ENCODE data around the gene NKX2-2.

Gene NKX2-2

GRCh38 chr20:21513881-21514540 lies at the start of gene NKX2-2:
Gene NKX2-2, minus strand, starts transcription at chr20:21514064. Its CDS starts 395 bp downstream, at chr20:21513669.
- H3K27me3 ChIP-seq (ENCODE audit: insufficient read depth, low read length): peaks cover 70% of the 10 kb centered on the region
- H3K9me3 ChIP-seq (ENCODE audit: low read length): no peaks in the 10 kb centered on the region
- peak within 1 kb of the TSS; percentile 36 for H3K4me3 ChIP-seq (ENCODE audit: low read length)
- H3K36me3 ChIP-seq (ENCODE audit: insufficient read depth, low read length): no peaks in the 10 kb centered on the region
- no peak within 1 kb of the TSS for H2AFZ ChIP-seq (ENCODE audit: low read depth, low read length)
- peaks cover 46% of the 10 kb centered on the region for H3K4me1 ChIP-seq (ENCODE audit: insufficient read depth, low read length)

DNA sequence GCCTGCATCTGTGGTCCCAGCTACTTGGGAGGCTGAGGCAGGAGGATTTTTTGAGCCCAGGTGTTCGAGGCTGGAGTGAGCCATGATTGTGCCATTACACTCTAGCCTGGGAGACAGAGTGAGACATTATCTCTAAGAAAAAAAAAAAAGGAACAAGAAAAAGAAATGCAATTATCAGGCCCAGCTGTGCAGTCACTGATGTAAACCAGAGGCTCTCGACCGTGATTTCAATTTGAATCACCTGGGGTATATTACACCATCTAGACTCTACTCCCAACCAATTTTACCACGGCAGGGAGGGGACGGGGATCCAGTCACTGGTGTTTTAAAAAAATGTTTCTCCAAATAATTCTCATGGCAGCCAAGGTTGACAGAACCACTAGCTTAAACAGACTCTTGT lies 48.8 kb upstream of the NKX2-2 start:
- Histone ChIP-seq H3K27me3 (ENCODE audit: insufficient read depth, low read length) (no peaks in the 10 kb centered on the region), H2AFZ (ENCODE audit: low read depth, low read length) (no peak overlapping the region), H3K4me3 (ENCODE audit: low read length) (no peak overlapping the region)

GRCh38 chr20:21559305-21559704 lies 45.4 kb upstream of the NKX2-2 start:
- Histone ChIP-seq H3K27me3 (ENCODE audit: insufficient read depth, low read length) (peaks cover 2% of the 10 kb centered on the region), H3K4me3 (ENCODE audit: low read length) (no peak overlapping the region), H3K9me3 (ENCODE audit: low read length) (no peaks in the 10 kb centered on the region), H3K36me3 (ENCODE audit: insufficient read depth, low read length) (no peaks in the 10 kb centered on the region), H2AFZ (ENCODE audit: low read depth, low read length) (no peak overlapping the region), H3K4me1 (ENCODE audit: insufficient read depth, low read length) (peaks cover 7% of the 10 kb centered on the region)

More for the DNA sequence above, 48.8 kb upstream of the NKX2-2 start:
- Histone ChIP-seq H3K4me1 (ENCODE audit: insufficient read depth, low read length) (no peaks in the 10 kb centered on the region), H3K36me3 (ENCODE audit: insufficient read depth, low read length) (no peaks in the 10 kb centered on the region), H3K9me3 (ENCODE audit: low read length) (no peaks in the 10 kb centered on the region)

- Histone ChIP-seq H3K9me3 (ENCODE audit: low read length) (no peaks in the 10 kb centered on the region), H2AFZ (ENCODE audit: low read depth, low read length) (no peak overlapping the region), H3K4me1 (ENCODE audit: insufficient read depth, low read length) (peaks cover 11% of the 10 kb centered on the region), H3K4me3 (ENCODE audit: low read length) (no peak overlapping the region), H3K36me3 (ENCODE audit: insufficient read depth, low read length) (no peaks in the 10 kb centered on the region), H3K27me3 (ENCODE audit: insufficient read depth, low read length) (peaks cover 7% of the 10 kb centered on the region)
These were observed 43.6 kb upstream of the NKX2-2 start for GRCh38 chr20:21557241-21558020.

DNA sequence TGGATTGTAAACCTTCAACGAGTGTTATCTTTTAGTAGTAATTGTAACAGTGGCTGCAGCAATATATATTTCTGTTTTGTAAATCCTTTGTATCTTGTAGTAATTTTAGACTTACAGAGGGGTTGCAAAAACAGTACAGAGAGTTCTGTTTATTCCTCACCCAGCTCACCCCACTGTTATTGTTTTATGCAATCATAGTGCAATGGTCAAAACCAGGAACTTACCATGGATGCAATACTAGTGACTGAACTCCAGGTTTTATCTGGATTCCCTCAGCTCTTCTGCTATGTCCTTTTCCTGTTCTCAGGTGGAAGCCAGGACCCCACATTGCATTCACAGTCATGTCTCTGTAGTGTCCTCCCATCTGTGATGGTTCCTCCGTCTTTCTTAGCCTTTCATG lies 42.5 kb upstream of the NKX2-2 start:
- Histone ChIP-seq H3K27me3 (ENCODE audit: insufficient read depth, low read length) (peaks cover 7% of the 10 kb centered on the region), H3K36me3 (ENCODE audit: insufficient read depth, low read length) (no peaks in the 10 kb centered on the region), H2AFZ (ENCODE audit: low read depth, low read length) (no peak overlapping the region), H3K4me1 (ENCODE audit: insufficient read depth, low read length) (peaks cover 11% of the 10 kb centered on the region), H3K4me3 (ENCODE audit: low read length) (no peak overlapping the region), H3K9me3 (ENCODE audit: low read length) (no peaks in the 10 kb centered on the region)

DNA sequence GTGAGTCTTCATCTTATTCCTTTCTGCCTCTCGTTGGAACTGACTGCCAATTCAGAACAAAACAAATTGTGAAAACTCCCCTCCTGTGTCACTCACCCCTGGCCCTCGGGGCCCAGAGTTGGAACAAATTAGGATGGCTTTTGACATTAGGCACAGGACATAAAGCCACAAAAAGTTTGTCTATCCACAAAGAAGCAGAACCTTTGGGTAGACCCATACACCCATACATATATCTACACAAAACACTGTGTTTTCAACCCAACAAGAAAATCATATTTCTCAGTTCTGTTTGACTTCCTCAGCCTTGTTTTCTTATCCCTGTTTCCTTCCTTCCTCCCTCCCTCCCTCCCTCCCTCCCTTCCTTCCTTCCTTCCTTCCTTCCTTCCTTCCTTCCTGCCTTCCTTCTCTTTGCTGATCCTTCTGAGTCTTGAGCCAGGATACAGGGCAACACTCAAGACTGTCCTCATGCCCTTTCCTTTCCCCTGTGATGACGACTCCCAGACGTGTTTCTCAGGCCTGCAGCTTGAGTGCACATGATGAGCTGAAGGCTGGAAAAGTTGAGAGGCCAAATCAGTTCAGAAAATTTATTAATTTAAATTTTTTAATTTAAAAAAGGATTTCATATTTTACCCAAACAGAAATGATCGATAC lies 41.7 kb upstream of the NKX2-2 start:
- Histone ChIP-seq H3K9me3 (ENCODE audit: low read length) (no peaks in the 10 kb centered on the region), H3K4me3 (ENCODE audit: low read length) (no peak overlapping the region), H3K36me3 (ENCODE audit: insufficient read depth, low read length) (no peaks in the 10 kb centered on the region), H3K27me3 (ENCODE audit: insufficient read depth, low read length) (peaks cover 7% of the 10 kb centered on the region), H2AFZ (ENCODE audit: low read depth, low read length) (no peak overlapping the region), H3K4me1 (ENCODE audit: insufficient read depth, low read length) (peaks cover 11% of the 10 kb centered on the region)

- no peak overlapping the region for H3K4me3 ChIP-seq (ENCODE audit: low read length)
- peaks cover 7% of the 10 kb centered on the region for H3K27me3 ChIP-seq (ENCODE audit: insufficient read depth, low read length)
- H3K4me1 ChIP-seq (ENCODE audit: insufficient read depth, low read length): peaks cover 11% of the 10 kb centered on the region
- no peaks in the 10 kb centered on the region for H3K36me3 ChIP-seq (ENCODE audit: insufficient read depth, low read length)
- no peak overlapping the region for H2AFZ ChIP-seq (ENCODE audit: low read depth, low read length)
- H3K9me3 ChIP-seq (ENCODE audit: low read length): no peaks in the 10 kb centered on the region
These were observed 41.1 kb upstream of the NKX2-2 start for GRCh38 chr20:21554985-21555384.

- Histone ChIP-seq H3K36me3 (ENCODE audit: insufficient read depth, low read length) (no peaks in the 10 kb centered on the region), H3K27me3 (ENCODE audit: insufficient read depth, low read length) (peaks cover 9% of the 10 kb centered on the region), H3K9me3 (ENCODE audit: low read length) (no peaks in the 10 kb centered on the region), H3K4me1 (ENCODE audit: insufficient read depth, low read length) (peaks cover 11% of the 10 kb centered on the region), H3K4me3 (ENCODE audit: low read length) (no peak overlapping the region), H2AFZ (ENCODE audit: low read depth, low read length) (no peak overlapping the region)
These were observed 40.6 kb upstream of the NKX2-2 start for GRCh38 chr20:21554376-21554890.

GRCh38 chr20:21550587-21550986 lies 36.7 kb upstream of the NKX2-2 start:
- Histone ChIP-seq H3K9me3 (ENCODE audit: low read length) (no peaks in the 10 kb centered on the region), H2AFZ (ENCODE audit: low read depth, low read length) (no peak overlapping the region), H3K4me3 (ENCODE audit: low read length) (no peak overlapping the region), H3K4me1 (ENCODE audit: insufficient read depth, low read length) (peaks cover 11% of the 10 kb centered on the region), H3K27me3 (ENCODE audit: insufficient read depth, low read length) (peaks cover 9% of the 10 kb centered on the region), H3K36me3 (ENCODE audit: insufficient read depth, low read length) (no peaks in the 10 kb centered on the region)

- Histone ChIP-seq H3K36me3 (ENCODE audit: insufficient read depth, low read length) (no peaks in the 10 kb centered on the region), H3K9me3 (ENCODE audit: low read length) (no peaks in the 10 kb centered on the region)
These were observed 34.6 kb upstream of the NKX2-2 start for GRCh38 chr20:21548390-21549035.

GRCh38 chr20:21546355-21546754 lies 32.5 kb upstream of the NKX2-2 start:
- H3K9me3 ChIP-seq (ENCODE audit: low read length): no peaks in the 10 kb centered on the region
- H2AFZ ChIP-seq (ENCODE audit: low read depth, low read length): no peak overlapping the region
- H3K4me1 ChIP-seq (ENCODE audit: insufficient read depth, low read length): no peaks in the 10 kb centered on the region
- H3K4me3 ChIP-seq (ENCODE audit: low read length): no peak overlapping the region
- peaks cover 6% of the 10 kb centered on the region for H3K27me3 ChIP-seq (ENCODE audit: insufficient read depth, low read length)
- H3K36me3 ChIP-seq (ENCODE audit: insufficient read depth, low read length): no peaks in the 10 kb centered on the region

More at GRCh38 chr20:21548390-21549035, 34.6 kb upstream of the NKX2-2 start:
- H3K27me3 ChIP-seq (ENCODE audit: insufficient read depth, low read length): peaks cover 7% of the 10 kb centered on the region
- no peak overlapping the region for H3K4me3 ChIP-seq (ENCODE audit: low read length)
- H3K4me1 ChIP-seq (ENCODE audit: insufficient read depth, low read length): no peaks in the 10 kb centered on the region
- no peak overlapping the region for H2AFZ ChIP-seq (ENCODE audit: low read depth, low read length)

DNA sequence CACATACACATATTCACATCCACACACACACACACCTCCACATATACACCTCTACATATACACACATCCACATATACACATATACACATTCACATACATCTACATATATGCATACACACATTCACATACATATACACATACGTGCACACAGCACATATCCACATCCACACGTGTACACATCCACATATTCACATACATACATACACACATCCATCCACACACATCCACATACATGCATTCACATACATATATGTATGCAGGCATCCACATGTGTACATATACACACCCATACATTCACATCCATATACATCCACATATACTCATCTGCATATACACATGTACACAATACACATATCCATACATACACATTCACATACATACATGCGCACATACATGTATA lies 25.6 kb upstream of the NKX2-2 start:
- H3K36me3 ChIP-seq (ENCODE audit: insufficient read depth, low read length): no peaks in the 10 kb centered on the region
- H3K9me3 ChIP-seq (ENCODE audit: low read length): no peaks in the 10 kb centered on the region
- H3K4me3 ChIP-seq (ENCODE audit: low read length): no peak overlapping the region
- H3K27me3 ChIP-seq (ENCODE audit: insufficient read depth, low read length): peaks cover 17% of the 10 kb centered on the region
- no peaks in the 10 kb centered on the region for H3K4me1 ChIP-seq (ENCODE audit: insufficient read depth, low read length)
- H2AFZ ChIP-seq (ENCODE audit: low read depth, low read length): no peak overlapping the region

DNA sequence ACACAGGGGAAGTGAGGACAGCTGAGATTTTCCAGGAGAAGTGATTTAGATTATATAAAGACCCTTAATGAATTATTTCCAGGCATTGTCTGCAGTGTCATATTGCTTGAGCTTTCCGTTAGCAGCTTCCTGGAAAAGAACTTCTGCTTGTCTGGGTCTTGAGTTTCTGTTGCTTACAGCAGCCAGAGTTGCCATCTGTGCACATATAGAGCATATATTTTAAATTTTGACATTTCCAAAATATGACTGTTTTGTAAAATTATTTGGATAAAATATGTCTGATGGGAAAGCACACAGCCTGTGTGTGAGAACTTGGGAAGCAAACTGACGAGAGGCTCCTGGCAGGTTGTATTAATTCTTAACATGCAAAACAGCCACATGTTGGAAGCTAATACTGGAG lies 21.0 kb upstream of the NKX2-2 start:
- Histone ChIP-seq H3K27me3 (ENCODE audit: insufficient read depth, low read length) (peaks cover 16% of the 10 kb centered on the region), H3K9me3 (ENCODE audit: low read length) (no peaks in the 10 kb centered on the region), H3K36me3 (ENCODE audit: insufficient read depth, low read length) (no peaks in the 10 kb centered on the region), H3K4me3 (ENCODE audit: low read length) (no peak overlapping the region), H3K4me1 (ENCODE audit: insufficient read depth, low read length) (no peaks in the 10 kb centered on the region), H2AFZ (ENCODE audit: low read depth, low read length) (no peak overlapping the region)
